SH-SY5Y (cell line): ENCODE results near the gene LTK.

ENCODE experiments used
- GATA2 ChIP-seq: IDR thresholded peaks from 2 replicates; pipeline ENCODE4 v1.6.1; 2011; ENCODE audit warnings: mild to moderate bottlenecking, low read depth, low read length
- GATA3 ChIP-seq: IDR thresholded peaks from 2 replicates; pipeline ENCODE4 v1.6.1; 2011; ENCODE audit warnings: low read depth, mild to moderate bottlenecking, low read length, moderate library complexity

DNA sequence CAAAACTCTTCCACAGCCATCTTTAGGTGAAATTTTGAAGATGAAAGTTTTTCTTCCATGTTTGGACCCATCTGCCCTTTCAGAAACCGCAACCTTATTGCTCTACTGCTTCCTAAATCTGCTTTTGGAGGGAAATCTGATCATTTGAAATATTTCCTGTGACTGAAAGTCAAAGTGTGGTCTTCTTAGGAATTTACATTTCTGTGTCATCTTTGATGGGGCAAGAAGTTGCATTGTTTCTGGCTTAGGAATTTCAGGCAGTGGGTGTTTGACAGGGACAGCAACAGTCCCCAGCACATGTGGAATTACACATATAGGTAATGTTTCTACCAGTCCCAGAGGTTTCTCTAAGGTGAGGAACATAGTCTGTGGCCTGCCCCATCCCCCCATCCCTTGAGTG, 40.1 kb upstream of the LTK start:
- TF ChIP-seq GATA2 (no peak), GATA3 (no peak)
